DMS153 treated with DMSO at 0.1 percent for 48 hours (cell line): ENCODE data around the gene CST3.
"Not testable (repeated sequence)": the region's sequence is repeated elsewhere in the genome, so short reads cannot be mapped to it uniquely, and the experiment has no call there.

Experiments used
- DNase-seq: peaks from one replicate; lab custom pipeline; 2025; ENCODE audit not compliant: unreplicated experiment; lab: John Stamatoyannopoulos, UW

CST3 gene

GRCh38 chr20:23662276-23662870 is 24.6 kb upstream of the CST3 start:
- no peak for DNase-seq

- no peak for DNase-seq
Observed at GRCh38 chr20:23661002-23661429, 23.3 kb upstream of the CST3 start.

- no peak for DNase-seq
Observed at GRCh38 chr20:23659989-23660837, 22.5 kb upstream of the CST3 start.

- not testable (repeated sequence) for DNase-seq
Observed at GRCh38 chr20:23659610-23659988, 21.8 kb upstream of the CST3 start.

- DNase-seq, result no peak
Observed at GRCh38 chr20:23658989-23659609, 21.3 kb upstream of the CST3 start.

GRCh38 chr20:23658336-23658735 is 20.6 kb upstream of the CST3 start:
- no peak for DNase-seq

- DNase-seq, result no peak
Observed at GRCh38 chr20:23657202-23657601, 19.4 kb upstream of the CST3 start.

GRCh38 chr20:23656372-23656771 is 18.6 kb upstream of the CST3 start:
- DNase-seq, result no peak

GRCh38 chr20:23655491-23656211 is 17.9 kb upstream of the CST3 start:
- no peak for DNase-seq

GRCh38 chr20:23654717-23655116 is 17.0 kb upstream of the CST3 start:
- DNase-seq, result no peak

GRCh38 chr20:23654000-23654399 is 16.2 kb upstream of the CST3 start:
- DNase-seq, result no peak

GRCh38 chr20:23653400-23653938 is 15.7 kb upstream of the CST3 start:
- no peak for DNase-seq

GRCh38 chr20:23652926-23653325 is 15.2 kb upstream of the CST3 start:
- no peak for DNase-seq

- no peak for DNase-seq
Observed at GRCh38 chr20:23652371-23652770, 14.6 kb upstream of the CST3 start.

GRCh38 chr20:23651117-23651516 is 13.4 kb upstream of the CST3 start:
- DNase-seq, result no peak

- DNase-seq, result no peak
Observed at GRCh38 chr20:23649830-23650417, 12.2 kb upstream of the CST3 start.

- no peak for DNase-seq
Observed at GRCh38 chr20:23649242-23649641, 11.5 kb upstream of the CST3 start.

- no peak for DNase-seq
Observed at GRCh38 chr20:23647346-23647745, 9.6 kb upstream of the CST3 start.

- DNase-seq, result no peak
Observed at GRCh38 chr20:23646106-23646873, 8.5 kb upstream of the CST3 start.

GRCh38 chr20:23645575-23645974 is 7.8 kb upstream of the CST3 start:
- no peak for DNase-seq
